Fibroblast of skin of scalp (primary cell): ENCODE results near the gene COBL.

ENCODE experiments used
- DNase-seq: peaks from one replicate; pipeline ENCODE4 v3.0.0-alpha.2; 2013

The COBL gene

GRCh38 chr7:51301806-51302205, 14.8 kb downstream of the COBL start:
- DNase-seq = no peak

- no peak for DNase-seq
These were observed 15.6 kb downstream of the COBL start for GRCh38 chr7:51300762-51301674.

GRCh38 chr7:51299391-51300133, 17.0 kb downstream of the COBL start:
- no peak for DNase-seq

GRCh38 chr7:51298912-51299311, 17.7 kb downstream of the COBL start:
- no peak for DNase-seq

GRCh38 chr7:51297986-51298385, 18.6 kb downstream of the COBL start:
- DNase-seq = no peak

GRCh38 chr7:51295440-51296245, 21.0 kb downstream of the COBL start:
- DNase-seq = no peak

- DNase-seq = no peak
These were observed 24.0 kb downstream of the COBL start for GRCh38 chr7:51292596-51292995.

GRCh38 chr7:51290702-51291540, 25.7 kb downstream of the COBL start:
- no peak for DNase-seq

- no peak for DNase-seq
These were observed 26.3 kb downstream of the COBL start for GRCh38 chr7:51290304-51290637.

GRCh38 chr7:51289623-51290303, 26.8 kb downstream of the COBL start:
- DNase-seq = no peak

- no peak for DNase-seq
These were observed 27.6 kb downstream of the COBL start for GRCh38 chr7:51288896-51289622.

- DNase-seq = no peak
These were observed 30.2 kb downstream of the COBL start for GRCh38 chr7:51286401-51286800.

- no peak for DNase-seq
These were observed 36.5 kb downstream of the COBL start for GRCh38 chr7:51280156-51280555.

- DNase-seq = no peak
These were observed 37.1 kb downstream of the COBL start for GRCh38 chr7:51279391-51280023.

- DNase-seq = no peak
These were observed 37.8 kb downstream of the COBL start for GRCh38 chr7:51278797-51279196.

GRCh38 chr7:51276967-51277366, 39.6 kb downstream of the COBL start:
- DNase-seq = no peak

- no peak for DNase-seq
These were observed 40.5 kb downstream of the COBL start for GRCh38 chr7:51276091-51276605.

GRCh38 chr7:51275532-51275931, 41.1 kb downstream of the COBL start:
- DNase-seq = no peak

GRCh38 chr7:51274955-51275354, 41.7 kb downstream of the COBL start:
- no peak for DNase-seq

- DNase-seq = no peak
These were observed 42.6 kb downstream of the COBL start for GRCh38 chr7:51274001-51274400.
